Measurements from ENCODE around the gene MT1H.

The MT1H gene

GRCh38 chr16:56683424-56684172 lies 14.0 kb downstream of the MT1H start:
- TF ChIP-seq CTCF (conservative IDR thresholded peaks at IDR 0.05; ENCODE audit: low read depth, low read length): no peak
- Histone ChIP-seq H3K4me1 (ENCODE audit: low read depth, poor library complexity, severe bottlenecking) (peaks cover 8% of the 10 kb centered on the region), H4K20me1 (ENCODE audit: insufficient read depth) (no peaks in the 10 kb centered on the region), H3K4me3 (IDR thresholded peaks at IDR 0.05; ENCODE audit: insufficient read depth, low read depth, low read length) (no peak overlapping the region), H3K36me3 (ENCODE audit: insufficient read depth) (no peaks in the 10 kb centered on the region), H3K27ac (no peak overlapping the region), H3K27me3 (ENCODE audit: insufficient read depth, low read depth) (no peaks in the 10 kb centered on the region), H2AFZ (ENCODE audit: low read depth) (peak overlapping the region; percentile 99; the same call in 1 of the 2 replicates), H3K4me2 (peak overlapping the region; percentile 98), H3K79me2 (ENCODE audit: insufficient read depth, low read depth) (no peaks in the 10 kb centered on the region), H3K9ac (peak overlapping the region; percentile 72; the same call in 1 of the 2 replicates)

- Histone ChIP-seq H3K4me3 (IDR thresholded peaks at IDR 0.05; ENCODE audit: insufficient read depth, low read depth, low read length) (no peak overlapping the region), H3K79me2 (ENCODE audit: insufficient read depth, low read depth) (no peaks in the 10 kb centered on the region), H3K4me1 (ENCODE audit: low read depth, poor library complexity, severe bottlenecking) (peaks cover 8% of the 10 kb centered on the region), H3K27me3 (ENCODE audit: insufficient read depth, low read depth) (no peaks in the 10 kb centered on the region), H3K9ac (no peak overlapping the region), H3K36me3 (ENCODE audit: insufficient read depth) (no peaks in the 10 kb centered on the region), H4K20me1 (ENCODE audit: insufficient read depth) (no peaks in the 10 kb centered on the region), H3K27ac (no peak overlapping the region), H2AFZ (ENCODE audit: low read depth) (no peak overlapping the region), H3K4me2 (no peak overlapping the region)
- TF ChIP-seq CTCF (conservative IDR thresholded peaks at IDR 0.05; ENCODE audit: low read depth, low read length): no peak
Measured at GRCh38 chr16:56684256-56684925, 14.8 kb downstream of the MT1H start.

GRCh38 chr16:56684926-56685590 lies 15.4 kb downstream of the MT1H start:
- no peaks in the 10 kb centered on the region for H4K20me1 ChIP-seq (ENCODE audit: insufficient read depth)
- no peak overlapping the region for H3K9ac ChIP-seq
- TF ChIP-seq CTCF (conservative IDR thresholded peaks at IDR 0.05; ENCODE audit: low read depth, low read length): no peak
- no peak overlapping the region for H3K4me3 ChIP-seq (IDR thresholded peaks at IDR 0.05; ENCODE audit: insufficient read depth, low read depth, low read length)
- H3K4me1 ChIP-seq (ENCODE audit: low read depth, poor library complexity, severe bottlenecking): peaks cover 8% of the 10 kb centered on the region
- H3K27ac ChIP-seq: no peak overlapping the region
- H2AFZ ChIP-seq (ENCODE audit: low read depth): no peak overlapping the region
- H3K36me3 ChIP-seq (ENCODE audit: insufficient read depth): no peaks in the 10 kb centered on the region
- no peaks in the 10 kb centered on the region for H3K79me2 ChIP-seq (ENCODE audit: insufficient read depth, low read depth)
- no peaks in the 10 kb centered on the region for H3K27me3 ChIP-seq (ENCODE audit: insufficient read depth, low read depth)
- no peak overlapping the region for H3K4me2 ChIP-seq

- H3K4me3 ChIP-seq (IDR thresholded peaks at IDR 0.05; ENCODE audit: insufficient read depth, low read depth, low read length): no peak overlapping the region
- H3K79me2 ChIP-seq (ENCODE audit: insufficient read depth, low read depth): no peaks in the 10 kb centered on the region
- no peak overlapping the region for H2AFZ ChIP-seq (ENCODE audit: low read depth)
- H3K4me2 ChIP-seq: no peak overlapping the region
- no peak overlapping the region for H3K27ac ChIP-seq
- no peak for TF ChIP-seq CTCF (conservative IDR thresholded peaks at IDR 0.05; ENCODE audit: low read depth, low read length)
- H4K20me1 ChIP-seq (ENCODE audit: insufficient read depth): no peaks in the 10 kb centered on the region
- no peaks in the 10 kb centered on the region for H3K27me3 ChIP-seq (ENCODE audit: insufficient read depth, low read depth)
- H3K4me1 ChIP-seq (ENCODE audit: low read depth, poor library complexity, severe bottlenecking): peaks cover 8% of the 10 kb centered on the region
- H3K9ac ChIP-seq: no peak overlapping the region
- no peaks in the 10 kb centered on the region for H3K36me3 ChIP-seq (ENCODE audit: insufficient read depth)
Measured at GRCh38 chr16:56686758-56687157, 17.1 kb downstream of the MT1H start.
